Endodermal cell (in vitro differentiated cells): ENCODE results near the gene HOXA9. TPM values are rescaled to one million over a fixed set of nuclear protein-coding genes. Genes with fewer than 3 reads are reported as not detected.

Experiments used
- DNase-seq: peaks from one replicate; pipeline ENCODE4 v3.0.0-alpha.2; 2017
- H3K27ac ChIP-seq: 2 replicates; pipeline ENCODE4 v1.5.1; 2013; ENCODE audit warnings: mild to moderate bottlenecking, low read depth, low read length, moderate library complexity
- H3K27me3 ChIP-seq: 2 replicates; pipeline ENCODE4 v1.6.1; 2013; ENCODE audit warnings: mild to moderate bottlenecking, low read length, moderate library complexity; ENCODE audit not compliant: insufficient read depth, control insufficient read depth, poor library complexity, severe bottlenecking
- H3K36me3 ChIP-seq: 2 replicates; pipeline ENCODE4 v1.7.0; 2013; ENCODE audit warnings: mild to moderate bottlenecking, low read length, moderate library complexity; ENCODE audit not compliant: control insufficient read depth, insufficient read depth
- H3K4me1 ChIP-seq: one replicate; pipeline ENCODE4 v1.7.0; 2013; ENCODE audit warnings: low read length; ENCODE audit not compliant: control insufficient read depth, insufficient read depth
- H3K4me3 ChIP-seq: 2 replicates; pipeline ENCODE4 v1.5.1; 2013; ENCODE audit warnings: mild to moderate bottlenecking, low read length, moderate library complexity
- H3K9ac ChIP-seq: 2 replicates; pipeline ENCODE4 v1.6.1; 2013; ENCODE audit warnings: mild to moderate bottlenecking, low read length, moderate library complexity; ENCODE audit not compliant: poor library complexity, severe bottlenecking; ENCODE audit errors: extremely low read depth
- H3K9me3 ChIP-seq: 2 replicates; pipeline ENCODE4 v1.6.1; 2013; ENCODE audit warnings: mild to moderate bottlenecking, low read length, moderate library complexity; ENCODE audit not compliant: control insufficient read depth
- H3K27ac Mint-ChIP-seq: 2 replicates; pipeline ENCODE4 v1.8.0; 2020; ENCODE audit warnings: mixed read lengths
- H3K27me3 Mint-ChIP-seq: 2 replicates; pipeline ENCODE4 v1.8.0; 2021; ENCODE audit warnings: mild to moderate bottlenecking, mixed read lengths; ENCODE audit not compliant: insufficient read depth
- H3K36me3 Mint-ChIP-seq: 2 replicates; pipeline ENCODE4 v1.8.0; 2020; ENCODE audit warnings: low read depth, mixed read lengths
- H3K4me1 Mint-ChIP-seq: 2 replicates; pipeline ENCODE4 v1.8.0; 2020; ENCODE audit warnings: mixed read lengths
- H3K4me3 Mint-ChIP-seq: 2 replicates; pipeline ENCODE4 v1.8.0; 2020; ENCODE audit warnings: mild to moderate bottlenecking, moderate library complexity, mixed read lengths
- H3K9me3 Mint-ChIP-seq: 2 replicates; pipeline ENCODE4 v1.8.0; 2020; ENCODE audit warnings: mild to moderate bottlenecking, mixed read lengths
- CTCF ChIP-seq: fragments of 200-600 bp; sonication (generic); conservative IDR thresholded peaks from 2 replicates; pipeline ENCODE4 v1.5.0; 2021; ENCODE audit warnings: antibody characterized with exemption, mild to moderate bottlenecking
- WGBS, 2 experiments: methylation state at CpG; one replicate each; pipeline versions ENCODE4 v1.1.5 to v1.1.7; 2013; ENCODE audit warnings: missing lambda C conversion rate in 2 of 2, mixed read lengths in 1 of 2; ENCODE audit not compliant: insufficient coverage in 1 of 2, insufficient read length in 1 of 2; 5-methylcytosine and 5-hydroxymethylcytosine counted together
- total RNA-seq, 2 donors: library from RNA; stranded (reverse); fragmentation: NEBNext Ultra II Directional in 1 of 2; extraction: Animal tissue kit (Norgen Biotek cat#: 25700) in 1 of 2; gene quantifications; 2 replicates in 1 of 2; 3 replicates in 1 of 2; pipeline ENCODE4 v1.2.1, GENCODE V29; 2021

HOXA9 gene
- total RNA-seq, 2 donors from 2014 or later: not detected

- Histone ChIP-seq H3K9me3 (peaks cover 12% of the 10 kb centered on the region), H3K27ac (no peak overlapping the region), H3K4me3 (no peak overlapping the region), H3K27me3 (peaks cover 100% of the 10 kb centered on the region), H3K4me1 (no peaks in the 10 kb centered on the region), H3K36me3 (no peaks in the 10 kb centered on the region), H3K9ac (no peak overlapping the region)
- no peak for TF ChIP-seq CTCF
- peaks cover 4% of the 10 kb centered on the region for H3K4me1 Mint-ChIP-seq
- H3K27ac Mint-ChIP-seq: no peak overlapping the region
- WGBS, 2 experiments: 11 to 29% methylated on average over 8 to 24 of the region's 26 CpGs
- DNase-seq: no peak
- H3K36me3 Mint-ChIP-seq: no peaks in the 10 kb centered on the region
- H3K4me3 Mint-ChIP-seq: no peak overlapping the region
- H3K27me3 Mint-ChIP-seq: peaks cover 100% of the 10 kb centered on the region
- H3K9me3 Mint-ChIP-seq: no peaks in the 10 kb centered on the region
Measured at GRCh38 chr7:27123477-27124053, 41.8 kb downstream of the HOXA9 start.

GRCh38 chr7:27123007-27123476, 42.3 kb downstream of the HOXA9 start:
- H3K4me1 Mint-ChIP-seq: peaks cover 4% of the 10 kb centered on the region
- peaks cover 100% of the 10 kb centered on the region for H3K27me3 Mint-ChIP-seq
- no peak overlapping the region for H3K27ac Mint-ChIP-seq
- no peak for DNase-seq
- Histone ChIP-seq H3K27ac (no peak overlapping the region), H3K4me3 (no peak overlapping the region), H3K9ac (no peak overlapping the region), H3K4me1 (no peaks in the 10 kb centered on the region), H3K27me3 (peaks cover 100% of the 10 kb centered on the region), H3K9me3 (peaks cover 10% of the 10 kb centered on the region), H3K36me3 (no peaks in the 10 kb centered on the region)
- H3K4me3 Mint-ChIP-seq: no peak overlapping the region
- TF ChIP-seq CTCF: no peak
- H3K36me3 Mint-ChIP-seq: no peaks in the 10 kb centered on the region
- no peaks in the 10 kb centered on the region for H3K9me3 Mint-ChIP-seq
- 6 to 20% methylated on average over 1 to 14 of the region's 14 CpGs for WGBS, 2 experiments

- Histone ChIP-seq H3K27ac (peak overlapping the region; percentile 29), H3K4me1 (no peaks in the 10 kb centered on the region), H3K27me3 (peaks cover 100% of the 10 kb centered on the region)
Measured at GRCh38 chr7:27122077-27122910, 43.0 kb downstream of the HOXA9 start.

More at GRCh38 chr7:27122077-27122910, 43.0 kb downstream of the HOXA9 start:
- WGBS, 2 experiments: 4 to 5% methylated on average over 17 to 37 of the region's 42 CpGs
- Histone ChIP-seq H3K36me3 (no peaks in the 10 kb centered on the region), H3K4me3 (no peak overlapping the region), H3K9me3 (peaks cover 10% of the 10 kb centered on the region), H3K9ac (no peak overlapping the region)
- DNase-seq: peak; percentile 55
- Mint-ChIP-seq H3K27ac (no peak overlapping the region), H3K36me3 (no peaks in the 10 kb centered on the region), H3K4me3 (no peak overlapping the region), H3K9me3 (no peaks in the 10 kb centered on the region), H3K4me1 (peaks cover 4% of the 10 kb centered on the region), H3K27me3 (peaks cover 100% of the 10 kb centered on the region)
- no peak for TF ChIP-seq CTCF
